ENCODE data around the gene KNG1.

DNA sequence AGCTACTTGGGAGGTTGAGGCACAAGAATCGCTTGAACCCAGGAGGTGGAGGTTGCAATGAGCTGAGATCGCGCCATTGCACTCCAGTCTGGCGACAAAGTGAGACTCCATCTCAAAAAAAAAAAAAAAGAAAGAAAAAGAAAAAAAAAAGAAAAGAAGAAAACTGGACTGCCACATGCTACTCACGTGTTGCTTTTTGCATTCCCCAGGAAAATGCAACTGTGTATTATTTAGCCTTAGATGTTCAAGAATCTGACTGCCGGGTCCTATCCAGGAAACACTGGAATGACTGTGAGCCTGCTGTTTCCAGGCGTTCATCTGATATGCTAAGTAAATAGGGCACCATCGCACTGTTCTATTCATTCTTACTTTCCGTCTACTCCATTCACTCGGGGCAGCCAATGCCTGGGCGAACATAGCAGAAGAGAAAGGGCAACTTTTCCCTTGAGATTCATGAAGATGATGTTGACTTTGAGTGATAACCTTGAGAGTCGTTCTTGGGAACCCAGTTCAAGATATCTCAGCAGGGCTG is 30.0 kb upstream of the KNG1 start:
- TF ChIP-seq FOXM1 (IDR thresholded peaks at IDR 0.05; ENCODE audit: borderline replicate concordance) (no peak), SP1 (IDR thresholded peaks at IDR 0.05) (no peak), FOXA1 (IDR thresholded peaks at IDR 0.05) (no peak), FOXK2 (IDR thresholded peaks at IDR 0.05) (no peak)
